ENCODE results near the gene EEFSEC.
A peak's percentile ranks its signal among the peaks of the same experiment; 100 is the strongest.

Gene EEFSEC

DNA sequence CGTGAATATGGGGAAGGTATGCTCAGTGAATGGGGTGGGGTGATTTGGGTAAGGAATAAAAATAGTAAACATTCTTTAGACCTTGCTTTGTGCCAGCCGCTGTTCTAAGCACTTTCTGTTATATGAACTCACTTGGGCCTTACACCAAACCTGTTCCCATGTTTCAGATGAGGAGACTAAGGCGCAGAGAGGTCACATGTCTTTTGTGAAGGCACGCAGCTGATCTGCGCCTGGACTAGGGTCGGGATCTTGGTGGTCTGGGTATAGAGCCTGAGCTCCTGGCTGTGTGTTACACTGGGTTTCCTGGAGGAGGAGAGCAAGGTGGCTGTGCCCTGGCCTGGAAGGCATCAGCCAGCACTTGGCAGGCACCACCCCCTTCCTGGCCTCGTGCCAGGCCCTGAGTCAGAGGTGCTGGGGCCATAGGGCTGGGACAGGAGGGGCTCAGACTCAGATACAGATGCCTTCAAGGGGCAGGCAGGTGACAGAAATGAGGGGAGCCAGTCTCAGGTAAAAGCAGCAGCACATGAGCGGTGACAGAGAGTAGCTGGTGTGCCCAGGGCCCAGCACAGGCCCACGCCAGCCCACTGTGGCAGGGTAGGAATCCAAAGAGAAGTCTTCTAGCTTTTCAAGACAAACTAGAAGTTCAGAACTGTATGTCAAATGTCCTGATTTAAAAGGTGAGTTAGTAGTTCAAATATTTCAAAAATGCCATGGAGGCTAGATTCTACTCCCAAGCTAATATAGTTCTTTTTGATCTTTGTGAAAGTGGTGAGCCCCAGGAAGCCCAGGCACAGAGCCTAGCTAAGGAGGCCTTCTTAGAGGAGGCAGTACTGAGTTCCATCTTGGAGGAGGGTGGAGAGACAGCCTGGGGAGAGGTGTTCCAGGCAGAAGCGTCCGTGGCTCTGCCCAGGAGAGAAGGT is 230.3 kb downstream of the EEFSEC start:
- WGBS (ENCODE audit: extremely low coverage, insufficient coverage, low lambda C conversion rate) = no CpG with 5 or more reads among the region's 11 CpGs
- Histone ChIP-seq H3K36me3 (ENCODE audit: control insufficient read depth, insufficient read depth, low read length) (no peaks in the 10 kb centered on the region), H3K4ac (ENCODE audit: low read depth, low read length) (no peak overlapping the region), H3K79me1 (ENCODE audit: low read length) (no peaks in the 10 kb centered on the region), H4K8ac (ENCODE audit: low read depth, low read length) (no peak overlapping the region), H4K5ac (ENCODE audit: low read length) (no peak overlapping the region), H2BK120ac (ENCODE audit: low read depth, low read length) (no peak overlapping the region), H3K79me2 (ENCODE audit: control insufficient read depth, insufficient read depth, low read length) (no peaks in the 10 kb centered on the region), H2AK5ac (ENCODE audit: low read length) (no peak overlapping the region), H3K9ac (ENCODE audit: low read length) (no peak overlapping the region), H3K27me3 (ENCODE audit: insufficient read depth, low read length, poor library complexity) (no peaks in the 10 kb centered on the region), H3K4me1 (ENCODE audit: control insufficient read depth, low read depth, low read length) (no peaks in the 10 kb centered on the region), H2BK15ac (replicated peaks; ENCODE audit: low read depth) (no peak overlapping the region), H3K56ac (ENCODE audit: low read length) (peak overlapping the region; percentile 7), H3K4me2 (ENCODE audit: low read length) (no peak overlapping the region), H3K23ac (ENCODE audit: low read length) (peak overlapping the region; percentile 24), H3K4me3 (ENCODE audit: low read length) (no peak overlapping the region), H3K27ac (ENCODE audit: low read depth, low read length) (no peak overlapping the region), H3K18ac (ENCODE audit: low read length) (no peak overlapping the region), H2BK5ac (ENCODE audit: low read length) (no peak overlapping the region)
- peak; percentile 11 for DNase-seq

DNA sequence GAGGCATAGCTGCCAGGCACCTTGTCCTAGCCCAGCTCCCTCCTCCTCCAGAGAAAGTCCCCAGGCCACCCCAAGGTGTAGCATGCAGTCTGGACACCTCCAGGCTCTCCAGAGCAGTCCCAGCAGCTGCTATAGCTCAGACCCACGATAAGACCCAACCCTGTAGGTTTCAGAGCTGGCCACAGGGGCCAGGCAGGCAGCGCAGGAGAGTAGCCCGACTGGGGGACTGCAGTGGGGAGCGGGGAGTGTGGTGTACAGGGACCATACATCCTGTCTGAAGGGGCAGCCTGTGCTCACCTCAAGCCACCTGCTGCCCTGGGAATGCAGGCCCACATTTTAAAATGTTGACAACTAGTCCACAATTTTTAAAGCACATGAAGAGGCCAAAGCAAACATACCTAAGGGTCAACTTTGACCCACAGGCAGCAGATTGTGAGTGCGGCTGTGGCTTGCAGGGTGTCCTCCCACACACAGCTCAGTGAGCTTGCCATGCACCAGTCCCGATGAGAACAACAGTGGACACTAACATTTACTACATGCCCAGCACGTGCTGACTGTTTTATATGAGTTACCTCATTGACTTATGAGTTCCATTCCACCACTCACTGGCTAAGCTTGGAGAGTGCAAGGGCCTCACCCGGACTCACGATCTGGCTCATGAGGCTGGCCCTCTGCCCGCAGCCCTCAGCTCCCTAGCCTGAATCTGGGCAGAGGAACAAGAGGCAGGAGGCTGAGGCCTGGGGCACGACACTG is 232.0 kb downstream of the EEFSEC start:
- no CpG with 5 or more reads among the region's 11 CpGs for WGBS (ENCODE audit: extremely low coverage, insufficient coverage, low lambda C conversion rate)
- no peaks in the 10 kb centered on the region for H3K36me3 ChIP-seq (ENCODE audit: control insufficient read depth, insufficient read depth, low read length)
- H3K23ac ChIP-seq (ENCODE audit: low read length) = no peak overlapping the region
- no peak overlapping the region for H3K4me3 ChIP-seq (ENCODE audit: low read length)
- no peaks in the 10 kb centered on the region for H3K79me1 ChIP-seq (ENCODE audit: low read length)
- H3K18ac ChIP-seq (ENCODE audit: low read length) = no peak overlapping the region
- H4K8ac ChIP-seq (ENCODE audit: low read depth, low read length) = no peak overlapping the region
- H2AK5ac ChIP-seq (ENCODE audit: low read length) = no peak overlapping the region
- no peak overlapping the region for H3K9ac ChIP-seq (ENCODE audit: low read length)
- no peak overlapping the region for H3K56ac ChIP-seq (ENCODE audit: low read length)
- no peak overlapping the region for H3K27ac ChIP-seq (ENCODE audit: low read depth, low read length)
- no peak overlapping the region for H4K5ac ChIP-seq (ENCODE audit: low read length)
- H3K4me2 ChIP-seq (ENCODE audit: low read length) = no peak overlapping the region
- no peak for DNase-seq
- no peak overlapping the region for H2BK5ac ChIP-seq (ENCODE audit: low read length)
- no peaks in the 10 kb centered on the region for H3K79me2 ChIP-seq (ENCODE audit: control insufficient read depth, insufficient read depth, low read length)
- H3K4me1 ChIP-seq (ENCODE audit: control insufficient read depth, low read depth, low read length) = no peaks in the 10 kb centered on the region
- no peak overlapping the region for H2BK120ac ChIP-seq (ENCODE audit: low read depth, low read length)
- H3K4ac ChIP-seq (ENCODE audit: low read depth, low read length) = no peak overlapping the region
- no peaks in the 10 kb centered on the region for H3K27me3 ChIP-seq (ENCODE audit: insufficient read depth, low read length, poor library complexity)
- H2BK15ac ChIP-seq (replicated peaks; ENCODE audit: low read depth) = no peak overlapping the region

DNA sequence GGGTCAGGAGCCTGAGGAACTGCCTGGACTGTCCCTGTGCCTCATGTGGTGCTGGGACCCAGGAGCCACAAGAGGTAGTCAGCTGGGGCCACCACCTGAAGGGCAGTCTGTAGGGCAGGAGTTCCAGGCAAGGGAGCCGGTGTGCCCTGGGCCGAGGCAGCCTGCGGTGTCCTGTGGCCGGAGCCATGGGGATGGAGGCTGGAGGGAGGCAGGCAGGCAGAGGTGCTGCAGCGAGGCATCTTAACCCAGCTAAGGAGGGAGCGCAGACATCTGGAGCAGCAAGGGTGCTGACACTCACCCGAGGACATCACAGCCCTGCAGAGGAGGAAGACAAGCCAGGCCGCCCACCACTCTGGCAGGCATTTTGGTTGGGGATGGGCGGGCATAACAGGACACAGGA is 235.7 kb downstream of the EEFSEC start:
- Histone ChIP-seq H3K4ac (ENCODE audit: low read depth, low read length) (no peak overlapping the region), H3K27ac (ENCODE audit: low read depth, low read length) (no peak overlapping the region), H3K23ac (ENCODE audit: low read length) (no peak overlapping the region), H3K9ac (ENCODE audit: low read length) (no peak overlapping the region), H4K8ac (ENCODE audit: low read depth, low read length) (no peak overlapping the region), H2BK120ac (ENCODE audit: low read depth, low read length) (no peak overlapping the region), H2AK5ac (ENCODE audit: low read length) (no peak overlapping the region), H4K5ac (ENCODE audit: low read length) (no peak overlapping the region), H3K36me3 (ENCODE audit: control insufficient read depth, insufficient read depth, low read length) (no peaks in the 10 kb centered on the region), H3K18ac (ENCODE audit: low read length) (no peak overlapping the region), H3K56ac (ENCODE audit: low read length) (no peak overlapping the region), H3K27me3 (ENCODE audit: insufficient read depth, low read length, poor library complexity) (no peaks in the 10 kb centered on the region), H3K4me1 (ENCODE audit: control insufficient read depth, low read depth, low read length) (no peaks in the 10 kb centered on the region), H3K4me3 (ENCODE audit: low read length) (no peak overlapping the region), H2BK5ac (ENCODE audit: low read length) (no peak overlapping the region), H3K4me2 (ENCODE audit: low read length) (no peak overlapping the region), H3K79me2 (ENCODE audit: control insufficient read depth, insufficient read depth, low read length) (no peaks in the 10 kb centered on the region), H2BK15ac (replicated peaks; ENCODE audit: low read depth) (no peak overlapping the region), H3K79me1 (ENCODE audit: low read length) (no peaks in the 10 kb centered on the region)
- WGBS (ENCODE audit: extremely low coverage, insufficient coverage, low lambda C conversion rate) = no CpG with 5 or more reads among the region's 9 CpGs
- DNase-seq = no peak

DNA sequence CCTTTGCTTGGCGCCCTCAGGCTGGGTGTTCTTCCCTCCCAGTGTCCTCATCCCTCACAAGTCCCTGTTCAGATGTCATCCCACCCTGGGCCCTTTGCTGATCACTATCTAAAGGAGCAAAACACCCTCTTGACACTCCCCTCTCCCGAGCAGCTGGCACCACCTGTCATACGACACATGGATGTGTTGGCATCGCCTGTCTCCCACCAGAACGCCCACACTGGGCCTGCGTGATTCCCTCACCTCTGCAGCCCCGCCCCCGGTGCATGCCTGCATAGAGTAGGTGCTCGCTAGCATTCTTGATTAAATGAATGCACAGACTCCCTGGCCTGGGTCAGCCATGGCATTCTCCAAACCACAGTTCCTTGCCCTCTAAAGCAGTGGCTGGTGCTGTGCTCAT is 237.6 kb downstream of the EEFSEC start:
- Histone ChIP-seq H3K9ac (ENCODE audit: low read length) (no peak overlapping the region), H2BK120ac (ENCODE audit: low read depth, low read length) (no peak overlapping the region)
- no CpG with 5 or more reads among the region's 9 CpGs for WGBS (ENCODE audit: extremely low coverage, insufficient coverage, low lambda C conversion rate)

DNA sequence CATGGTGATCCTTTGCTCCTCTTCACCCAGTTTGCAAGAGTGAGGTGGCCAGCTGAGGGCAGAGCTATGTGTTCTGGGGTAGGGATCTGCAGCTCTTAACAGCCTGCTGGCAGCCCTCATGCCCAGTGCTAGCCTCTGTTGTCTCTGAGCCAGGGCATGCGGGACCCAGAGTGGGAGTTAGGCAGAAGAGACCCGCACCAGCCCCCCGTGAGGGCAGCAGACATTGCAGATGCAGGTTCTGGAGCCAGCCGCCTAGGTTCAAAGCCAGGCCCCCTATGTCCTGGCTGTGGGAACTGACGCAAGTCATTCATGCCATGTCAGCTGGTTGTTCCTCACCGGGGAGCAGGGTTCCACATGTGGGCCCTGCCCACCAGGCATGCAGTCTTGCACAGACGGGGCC is 238.7 kb downstream of the EEFSEC start:
- DNase-seq = no peak
- H2BK5ac ChIP-seq (ENCODE audit: low read length) = no peak overlapping the region
- H3K79me1 ChIP-seq (ENCODE audit: low read length) = no peaks in the 10 kb centered on the region
- H3K4me2 ChIP-seq (ENCODE audit: low read length) = no peak overlapping the region
- no peaks in the 10 kb centered on the region for H3K27me3 ChIP-seq (ENCODE audit: insufficient read depth, low read length, poor library complexity)
- no peak overlapping the region for H3K4me3 ChIP-seq (ENCODE audit: low read length)
- no peaks in the 10 kb centered on the region for H3K4me1 ChIP-seq (ENCODE audit: control insufficient read depth, low read depth, low read length)
- no peak overlapping the region for H3K18ac ChIP-seq (ENCODE audit: low read length)
- no peak overlapping the region for H3K27ac ChIP-seq (ENCODE audit: low read depth, low read length)
- H2BK15ac ChIP-seq (replicated peaks; ENCODE audit: low read depth) = no peak overlapping the region
- no peak overlapping the region for H3K23ac ChIP-seq (ENCODE audit: low read length)
- no peak overlapping the region for H3K4ac ChIP-seq (ENCODE audit: low read depth, low read length)
- H3K9ac ChIP-seq (ENCODE audit: low read length) = no peak overlapping the region
- H2AK5ac ChIP-seq (ENCODE audit: low read length) = no peak overlapping the region
- H3K79me2 ChIP-seq (ENCODE audit: control insufficient read depth, insufficient read depth, low read length) = no peaks in the 10 kb centered on the region
- no peak overlapping the region for H3K56ac ChIP-seq (ENCODE audit: low read length)
- no peak overlapping the region for H2BK120ac ChIP-seq (ENCODE audit: low read depth, low read length)
- no peak overlapping the region for H4K5ac ChIP-seq (ENCODE audit: low read length)
- H4K8ac ChIP-seq (ENCODE audit: low read depth, low read length) = no peak overlapping the region
- no CpG with 5 or more reads among the region's 7 CpGs for WGBS (ENCODE audit: extremely low coverage, insufficient coverage, low lambda C conversion rate)
- H3K36me3 ChIP-seq (ENCODE audit: control insufficient read depth, insufficient read depth, low read length) = no peaks in the 10 kb centered on the region

More for the DNA sequence above, 237.6 kb downstream of the EEFSEC start:
- Histone ChIP-seq H3K27me3 (ENCODE audit: insufficient read depth, low read length, poor library complexity) (no peaks in the 10 kb centered on the region), H2BK15ac (replicated peaks; ENCODE audit: low read depth) (no peak overlapping the region), H4K5ac (ENCODE audit: low read length) (no peak overlapping the region), H3K36me3 (ENCODE audit: control insufficient read depth, insufficient read depth, low read length) (no peaks in the 10 kb centered on the region), H3K4me3 (ENCODE audit: low read length) (no peak overlapping the region), H2AK5ac (ENCODE audit: low read length) (no peak overlapping the region), H2BK5ac (ENCODE audit: low read length) (no peak overlapping the region), H3K4me2 (ENCODE audit: low read length) (no peak overlapping the region), H3K79me2 (ENCODE audit: control insufficient read depth, insufficient read depth, low read length) (no peaks in the 10 kb centered on the region), H3K4ac (ENCODE audit: low read depth, low read length) (no peak overlapping the region), H4K8ac (ENCODE audit: low read depth, low read length) (no peak overlapping the region), H3K27ac (ENCODE audit: low read depth, low read length) (no peak overlapping the region), H3K18ac (ENCODE audit: low read length) (no peak overlapping the region), H3K4me1 (ENCODE audit: control insufficient read depth, low read depth, low read length) (no peaks in the 10 kb centered on the region), H3K56ac (ENCODE audit: low read length) (no peak overlapping the region), H3K79me1 (ENCODE audit: low read length) (no peaks in the 10 kb centered on the region), H3K23ac (ENCODE audit: low read length) (no peak overlapping the region)
- DNase-seq = no peak

Measured in mesendoderm (in vitro differentiated cells).